ENCODE results near the gene SLC24A4.

SLC24A4 gene

GRCh38 chr14:92323011-92323915 is at the start of gene SLC24A4:
Gene SLC24A4, plus strand, starts transcription at chr14:92323165. Its CDS starts 666 bp downstream, at chr14:92323831.
- DNase-seq = no peak

GRCh38 chr14:92273166-92273565 is 49.8 kb upstream of the SLC24A4 start:
- no peak for DNase-seq

- no peak for DNase-seq
Measured at GRCh38 chr14:92274055-92274454, 48.9 kb upstream of the SLC24A4 start.

GRCh38 chr14:92276074-92276473 is 46.9 kb upstream of the SLC24A4 start:
- DNase-seq = no peak

- DNase-seq = no peak
Measured at GRCh38 chr14:92277031-92277430, 45.9 kb upstream of the SLC24A4 start.

- no peak for DNase-seq
Measured at GRCh38 chr14:92280554-92281262, 42.3 kb upstream of the SLC24A4 start.

GRCh38 chr14:92282669-92283068 is 40.3 kb upstream of the SLC24A4 start:
- DNase-seq = no peak

- DNase-seq = no peak
Measured at GRCh38 chr14:92285311-92285710, 37.7 kb upstream of the SLC24A4 start.

GRCh38 chr14:92287987-92288386 is 35.0 kb upstream of the SLC24A4 start:
- no peak for DNase-seq

GRCh38 chr14:92288994-92289660 is 33.8 kb upstream of the SLC24A4 start:
- DNase-seq = no peak

- no peak for DNase-seq
Measured at GRCh38 chr14:92292673-92293072, 30.3 kb upstream of the SLC24A4 start.

GRCh38 chr14:92294506-92294905 is 28.5 kb upstream of the SLC24A4 start:
- no peak for DNase-seq

- no peak for DNase-seq
Measured at GRCh38 chr14:92297818-92298595, 25.0 kb upstream of the SLC24A4 start.

GRCh38 chr14:92302481-92302880 is 20.5 kb upstream of the SLC24A4 start:
- no peak for DNase-seq

GRCh38 chr14:92308716-92309115 is 14.2 kb upstream of the SLC24A4 start:
- DNase-seq = no peak

GRCh38 chr14:92309968-92310530 is 12.9 kb upstream of the SLC24A4 start:
- DNase-seq = no peak

- DNase-seq = no peak
Measured at GRCh38 chr14:92310776-92311375, 12.1 kb upstream of the SLC24A4 start.

GRCh38 chr14:92314182-92314581 is 8.8 kb upstream of the SLC24A4 start:
- DNase-seq = no peak

GRCh38 chr14:92315050-92315805 is 7.7 kb upstream of the SLC24A4 start:
- DNase-seq = no peak

GRCh38 chr14:92316176-92316575 is 6.8 kb upstream of the SLC24A4 start:
- no peak for DNase-seq

- no peak for DNase-seq
Measured at GRCh38 chr14:92316937-92317336, 6.0 kb upstream of the SLC24A4 start.
